HG03575 (cell line): ENCODE results near the gene ATP1A1.

Source experiments
- ATAC-seq: cut with Tn5 transposase; IDR thresholded peaks from one replicate; pipeline ENCODE4 v1.9.1; 2021; ENCODE audit not compliant: unreplicated experiment, insufficient number of reproducible peaks, low FRiP score; ENCODE audit errors: extremely low read depth

Gene ATP1A1

GRCh38 chr1:116382321-116382720, 9.3 kb downstream of the ATP1A1 start:
- ATAC-seq = no peak

- no peak for ATAC-seq
These were observed 9.9 kb downstream of the ATP1A1 start for GRCh38 chr1:116382857-116383483.

GRCh38 chr1:116386042-116386441, 13.0 kb downstream of the ATP1A1 start:
- ATAC-seq = no peak

- ATAC-seq = no peak
These were observed 14.5 kb downstream of the ATP1A1 start for GRCh38 chr1:116387551-116387950.

GRCh38 chr1:116388122-116388521, 15.1 kb downstream of the ATP1A1 start:
- ATAC-seq = no peak

- no peak for ATAC-seq
These were observed 16.0 kb downstream of the ATP1A1 start for GRCh38 chr1:116389013-116389412.

GRCh38 chr1:116389686-116390085, 16.6 kb downstream of the ATP1A1 start:
- no peak for ATAC-seq

GRCh38 chr1:116390195-116390594, 17.2 kb downstream of the ATP1A1 start:
- ATAC-seq = no peak

GRCh38 chr1:116391185-116391584, 18.1 kb downstream of the ATP1A1 start:
- ATAC-seq = no peak

GRCh38 chr1:116392717-116393404, 19.8 kb downstream of the ATP1A1 start:
- ATAC-seq = no peak

GRCh38 chr1:116393792-116394191, 20.7 kb downstream of the ATP1A1 start:
- ATAC-seq = no peak

GRCh38 chr1:116394270-116394669, 21.2 kb downstream of the ATP1A1 start:
- no peak for ATAC-seq

- no peak for ATAC-seq
These were observed 23.7 kb downstream of the ATP1A1 start for GRCh38 chr1:116396769-116397168.

- ATAC-seq = no peak
These were observed 24.7 kb downstream of the ATP1A1 start for GRCh38 chr1:116397728-116398127.

GRCh38 chr1:116400780-116401179, 27.7 kb downstream of the ATP1A1 start:
- no peak for ATAC-seq

- no peak for ATAC-seq
These were observed 28.7 kb downstream of the ATP1A1 start for GRCh38 chr1:116401646-116402176.

GRCh38 chr1:116402333-116402732, 29.3 kb downstream of the ATP1A1 start:
- ATAC-seq = no peak

- ATAC-seq = no peak
These were observed 30.6 kb downstream of the ATP1A1 start for GRCh38 chr1:116403496-116404136.

- ATAC-seq = no peak
These were observed 31.7 kb downstream of the ATP1A1 start for GRCh38 chr1:116404699-116405098.
